Measurements from ENCODE around the gene JAK1. TPM values are rescaled to one million over a fixed set of nuclear protein-coding genes. Genes with fewer than 3 reads are reported as not detected.

JAK1 gene
- polyA plus RNA-seq, 3 donors = 29.5 to 79.6 (median 73.2) TPM

DNA sequence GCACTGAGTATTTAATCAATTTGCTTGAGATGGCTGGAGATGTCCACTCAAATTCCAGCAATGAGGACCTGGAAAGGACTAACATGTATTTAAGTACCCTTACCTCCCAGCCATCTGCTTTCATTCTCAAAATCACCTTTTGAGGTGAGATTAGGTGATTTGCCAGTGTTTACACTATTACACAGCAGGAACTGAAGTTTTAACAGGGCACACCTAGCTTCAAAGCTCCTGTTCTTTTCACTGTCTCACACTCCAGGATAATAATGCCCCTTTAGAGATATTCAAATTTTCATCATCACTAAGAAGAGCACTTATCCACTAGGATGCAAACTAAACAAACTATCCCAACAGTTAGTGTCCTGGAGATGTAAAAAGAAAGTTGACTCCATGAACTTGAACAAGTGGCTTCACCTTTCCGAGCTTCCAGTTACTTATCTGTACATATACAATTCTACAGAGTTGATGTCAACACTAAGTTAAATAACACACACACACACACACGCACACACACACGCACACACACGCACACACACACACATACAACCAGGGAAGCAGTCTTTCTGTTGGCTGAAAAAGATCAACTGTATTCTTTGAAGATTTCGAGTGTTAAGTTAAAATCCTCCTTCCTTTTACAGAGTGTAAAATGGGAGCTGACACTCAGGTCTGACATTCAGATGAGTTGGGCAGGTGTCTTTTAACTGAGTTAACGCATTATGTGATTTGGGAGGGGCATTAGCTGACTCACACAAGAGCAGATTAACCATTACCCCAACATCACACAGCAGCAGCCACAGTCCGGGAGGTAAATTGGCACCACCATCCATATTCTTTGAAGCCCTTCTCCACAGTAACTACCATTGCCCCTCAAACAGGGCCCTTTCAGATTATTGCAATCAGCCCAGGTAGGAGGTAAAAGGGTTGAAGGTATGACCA, 15.5 kb upstream of the JAK1 start:
- 30 to 96% (median 75%) methylated on average over 7 of the region's 7 CpGs for WGBS, 3 donors
- H3K27ac ChIP-seq (ENCODE audit: low read depth, low read length) = no peak overlapping the region

DNA sequence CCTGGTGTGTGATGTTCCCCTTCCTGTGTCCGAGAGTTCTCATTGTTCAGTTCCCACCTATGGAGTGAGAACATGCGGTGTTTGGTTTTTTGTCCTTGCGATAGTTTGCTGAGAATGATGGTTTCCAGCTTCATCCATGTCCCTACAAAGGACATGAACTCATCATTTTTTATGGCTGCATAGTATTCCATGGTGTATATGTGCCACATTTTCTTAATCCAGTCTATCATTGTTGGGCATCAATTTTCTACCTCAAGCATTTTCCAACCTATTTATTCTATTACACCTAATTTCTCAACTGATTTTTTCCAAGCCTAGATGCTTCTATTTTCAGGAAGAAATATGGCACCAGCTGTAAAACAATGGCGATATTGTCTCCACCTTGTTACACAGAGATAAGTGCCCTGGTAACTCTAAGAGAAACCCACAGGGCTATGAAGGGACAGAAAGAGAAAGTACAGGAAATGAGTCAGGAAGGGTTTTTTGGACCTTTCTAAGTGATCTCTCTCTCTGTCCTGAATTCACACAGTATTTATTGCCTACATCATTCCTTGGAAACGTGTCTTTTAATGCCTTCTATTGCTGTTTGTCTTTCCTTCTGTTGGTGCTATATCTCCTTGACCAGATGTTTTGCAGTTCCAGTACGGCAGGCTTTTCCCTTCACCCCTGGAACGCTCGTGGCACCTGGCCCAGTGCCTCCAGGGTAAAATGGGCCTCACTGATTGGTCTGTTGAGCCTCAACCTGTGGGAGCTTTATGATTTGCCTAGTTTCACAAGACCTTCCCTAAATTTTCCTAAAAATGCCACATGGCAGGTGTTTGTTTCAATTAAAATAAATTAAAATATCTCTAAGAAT, 14.6 kb upstream of the JAK1 start:
- 59 to 87% (median 86%) methylated on average over 8 of the region's 8 CpGs for WGBS, 3 donors
- H3K27ac ChIP-seq (ENCODE audit: low read depth, low read length) = no peak overlapping the region

GRCh38 chr1:64979358-64979757, 13.0 kb upstream of the JAK1 start:
- no peak overlapping the region for H3K27ac ChIP-seq (ENCODE audit: low read depth, low read length)

DNA sequence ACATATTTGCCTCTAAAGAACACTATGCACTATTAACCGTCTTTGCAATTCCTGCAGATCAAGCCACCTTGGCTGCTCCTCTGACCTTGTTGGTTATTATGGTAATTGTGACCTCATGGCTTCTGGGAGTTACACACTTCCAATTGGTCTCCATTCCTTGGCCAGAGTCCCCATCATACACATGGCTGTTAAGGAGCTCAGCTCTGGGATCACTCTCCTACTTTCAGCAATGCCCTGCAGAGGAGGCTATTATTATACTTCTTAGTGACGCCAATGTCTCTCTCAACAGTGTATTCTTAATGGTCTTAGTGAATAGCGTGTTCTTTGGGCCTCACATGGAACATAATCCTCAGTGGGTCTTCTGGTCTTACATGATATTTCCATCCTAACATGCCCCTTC, 10.0 kb upstream of the JAK1 start:
- 98 to 100% (median 98%) methylated on average over 3 of the region's 3 CpGs for WGBS, 3 donors
- H3K27ac ChIP-seq (ENCODE audit: low read depth, low read length) = no peak overlapping the region

- WGBS, 3 donors = 79 to 85% (median 83%) methylated on average over 5 of the region's 5 CpGs
- H3K27ac ChIP-seq (ENCODE audit: low read depth, low read length) = no peak overlapping the region
Observed at GRCh38 chr1:64975740-64976139, 9.4 kb upstream of the JAK1 start.

DNA sequence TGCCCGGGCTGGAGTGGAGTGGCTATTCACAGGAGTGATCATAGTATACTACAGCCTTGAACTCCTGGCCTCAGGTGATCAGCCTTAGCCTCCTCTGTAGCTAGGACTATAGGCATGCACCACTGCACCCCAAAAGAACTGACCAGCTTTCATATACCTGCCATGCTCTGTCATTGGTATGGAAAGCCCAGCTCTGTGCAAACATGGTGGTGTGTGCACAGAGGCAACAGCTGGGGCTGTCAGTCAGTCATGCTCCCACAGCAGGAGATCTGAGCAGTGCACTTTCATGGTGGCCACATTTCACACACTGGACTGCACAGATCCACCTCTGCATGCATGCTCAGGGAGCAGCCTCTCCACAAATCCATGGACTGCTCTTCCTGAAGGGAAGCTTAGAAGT, 8.8 kb upstream of the JAK1 start:
- H3K27ac ChIP-seq (ENCODE audit: low read depth, low read length) = no peak overlapping the region
- WGBS, 3 donors = 41 to 97% (median 87%) methylated on average over 1 of the region's 1 CpG

DNA sequence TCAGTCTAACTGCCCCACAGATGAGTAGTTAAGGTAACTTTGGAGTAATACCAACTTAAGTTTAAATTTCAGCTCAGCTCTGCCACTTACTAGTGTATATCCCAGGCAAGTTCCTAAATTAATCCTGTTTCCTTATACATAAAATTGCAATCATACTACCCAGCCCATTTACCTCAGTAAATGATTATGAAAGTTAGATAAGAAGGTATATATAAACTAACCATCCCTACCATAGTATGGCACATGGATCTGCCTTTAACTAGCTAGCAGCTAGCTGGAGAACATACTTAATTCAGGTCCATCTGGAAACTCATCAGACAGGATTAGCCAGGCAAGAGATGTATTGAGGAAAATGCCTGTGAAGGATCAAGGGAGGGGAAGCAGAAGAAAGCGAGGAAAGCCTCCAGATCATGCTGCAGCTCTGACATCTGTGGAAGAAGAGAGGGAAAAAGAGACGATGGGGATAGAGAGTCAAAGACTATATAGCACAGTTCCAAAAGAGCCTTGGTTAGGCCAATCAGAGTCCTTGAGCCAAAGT, 8.0 kb upstream of the JAK1 start:
- H3K27ac ChIP-seq (ENCODE audit: low read depth, low read length) = no peak overlapping the region
- 86 to 87% (median 86%) methylated on average over 2 of the region's 2 CpGs for WGBS, 3 donors

DNA sequence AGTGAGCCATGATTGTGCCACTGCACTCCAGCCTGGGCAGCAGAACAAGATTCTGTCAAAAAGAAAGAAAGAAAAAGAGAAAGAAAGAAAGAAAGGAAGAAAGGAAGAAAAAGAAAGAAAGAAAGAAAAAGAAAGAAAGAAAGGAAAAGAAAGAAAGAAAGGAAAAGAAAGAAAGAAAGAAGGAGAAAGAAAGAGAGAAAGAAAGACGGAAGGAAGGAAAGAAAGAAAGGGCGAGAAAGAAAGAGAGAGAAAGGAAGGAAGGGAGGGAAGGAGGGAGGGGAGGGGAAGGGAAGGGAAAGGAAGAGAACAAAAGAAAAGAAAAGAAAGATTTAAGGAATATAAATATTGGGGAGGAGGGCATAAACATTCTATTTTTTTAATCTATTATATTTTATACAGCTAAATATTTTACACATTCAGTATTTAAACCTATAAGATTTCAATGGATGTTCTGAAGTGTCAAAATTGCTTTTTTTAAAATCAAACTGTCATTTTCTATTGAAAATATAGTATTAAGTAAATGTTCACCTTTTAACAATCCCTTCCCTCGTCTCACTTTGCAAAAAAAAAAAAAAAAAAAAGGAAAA, 6.8 kb upstream of the JAK1 start:
- no peak overlapping the region for H3K27ac ChIP-seq (ENCODE audit: low read depth, low read length)
- 72 to 89% (median 86%) methylated on average over 3 of the region's 3 CpGs for WGBS, 3 donors

GRCh38 chr1:64969305-64970046, 3.1 kb upstream of the JAK1 start:
- no peak overlapping the region for H3K27ac ChIP-seq (ENCODE audit: low read depth, low read length)
- 68 to 83% (median 78%) methylated on average over 9 of the region's 9 CpGs for WGBS, 3 donors

DNA sequence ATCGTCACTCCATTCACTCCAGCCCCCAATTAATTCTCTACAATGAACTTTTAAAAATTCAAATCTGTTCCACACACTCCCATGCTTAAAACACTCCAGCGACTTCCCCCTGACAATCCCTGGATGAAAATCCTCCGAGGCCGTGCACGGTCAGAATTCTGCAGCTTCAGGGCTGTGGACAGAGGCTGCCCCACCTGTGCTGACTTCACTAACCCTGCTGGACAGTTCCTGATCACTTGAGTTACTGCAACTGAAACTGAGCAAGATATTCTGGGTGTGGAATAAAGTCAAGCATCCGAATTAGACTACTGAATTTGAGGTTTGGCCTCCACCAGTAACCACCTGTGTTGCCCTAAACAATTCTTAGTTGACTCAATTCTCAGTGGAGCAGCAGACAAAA, 1.0 kb upstream of the JAK1 start:
- 34 to 68% (median 60%) methylated on average over 6 of the region's 6 CpGs for WGBS, 3 donors
- no peak overlapping the region for H3K27ac ChIP-seq (ENCODE audit: low read depth, low read length)

GRCh38 chr1:64965366-64966157, 787 bp downstream of the JAK1 start:
- 0 to 1% (median 0%) methylated on average over 51 to 52 of the region's 52 CpGs for WGBS, 3 donors
- H3K27ac ChIP-seq (ENCODE audit: low read depth, low read length) = peak overlapping the region; percentile 93

- no peak overlapping the region for H3K27ac ChIP-seq (ENCODE audit: low read depth, low read length)
- 83 to 95% (median 93%) methylated on average over 5 of the region's 5 CpGs for WGBS, 3 donors
Observed at GRCh38 chr1:64963466-64963865, 2.9 kb downstream of the JAK1 start.

DNA sequence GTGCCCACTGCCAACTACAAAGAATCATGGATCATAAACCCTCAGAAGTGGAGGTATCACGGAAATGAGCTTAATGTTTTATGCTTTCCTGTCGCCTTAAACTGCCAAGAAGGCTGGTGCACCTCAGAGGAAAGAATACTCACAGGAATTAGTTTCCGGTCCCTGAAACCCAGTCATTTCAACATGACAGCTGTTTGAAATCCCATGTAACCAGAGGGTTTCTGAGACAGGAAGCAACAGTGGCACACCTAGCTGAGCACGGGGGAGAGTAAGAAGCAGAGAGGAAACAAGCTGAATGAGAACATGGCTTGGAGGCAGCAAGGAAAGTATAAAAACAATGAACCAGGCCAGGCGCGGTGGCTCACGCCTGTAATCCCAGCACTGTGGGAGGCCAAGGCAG, 3.9 kb downstream of the JAK1 start:
- no peak overlapping the region for H3K27ac ChIP-seq (ENCODE audit: low read depth, low read length)
- WGBS, 3 donors = 43 to 51% (median 49%) methylated on average over 7 of the region's 7 CpGs

DNA sequence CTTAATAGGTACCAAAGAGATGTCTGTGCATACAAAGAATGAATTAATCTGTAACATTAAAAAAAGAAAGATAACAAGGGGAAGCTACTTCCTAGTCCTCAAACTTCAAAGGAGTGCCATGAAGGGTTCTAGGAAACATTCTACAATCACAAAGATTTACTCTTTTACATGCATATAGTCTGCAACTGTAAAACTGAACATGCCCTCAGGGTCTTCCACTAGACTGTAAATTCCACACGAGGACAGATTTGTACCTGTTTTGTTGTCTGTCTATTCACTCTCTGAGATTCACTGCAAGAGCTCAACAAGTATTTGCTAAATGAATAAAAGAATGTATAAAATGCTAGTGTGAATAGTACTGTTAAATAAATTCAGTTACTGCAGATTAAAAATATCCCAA, 4.4 kb downstream of the JAK1 start:
- 41 to 76% (median 74%) methylated on average over 1 of the region's 1 CpG for WGBS, 3 donors
- H3K27ac ChIP-seq (ENCODE audit: low read depth, low read length) = no peak overlapping the region

DNA sequence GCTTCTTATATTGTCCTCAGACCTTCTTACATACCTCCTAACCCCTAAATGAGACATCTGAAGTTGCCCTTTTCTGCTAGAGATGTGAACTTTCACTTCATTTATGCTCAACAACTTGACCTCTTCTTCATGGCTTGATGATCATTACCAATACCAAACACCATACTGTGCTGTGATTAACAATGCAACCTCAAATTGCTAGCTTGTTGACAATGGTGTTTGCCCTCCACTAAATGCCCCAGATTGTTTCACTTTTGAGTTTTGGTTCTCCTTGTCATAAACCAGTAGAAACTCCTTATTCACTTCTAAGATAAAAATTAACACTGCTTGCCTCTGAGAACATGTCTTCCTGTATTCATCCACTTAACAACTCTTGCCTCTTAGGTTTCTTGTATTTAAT, 5.6 kb downstream of the JAK1 start:
- H3K27ac ChIP-seq (ENCODE audit: low read depth, low read length) = no peak overlapping the region

DNA sequence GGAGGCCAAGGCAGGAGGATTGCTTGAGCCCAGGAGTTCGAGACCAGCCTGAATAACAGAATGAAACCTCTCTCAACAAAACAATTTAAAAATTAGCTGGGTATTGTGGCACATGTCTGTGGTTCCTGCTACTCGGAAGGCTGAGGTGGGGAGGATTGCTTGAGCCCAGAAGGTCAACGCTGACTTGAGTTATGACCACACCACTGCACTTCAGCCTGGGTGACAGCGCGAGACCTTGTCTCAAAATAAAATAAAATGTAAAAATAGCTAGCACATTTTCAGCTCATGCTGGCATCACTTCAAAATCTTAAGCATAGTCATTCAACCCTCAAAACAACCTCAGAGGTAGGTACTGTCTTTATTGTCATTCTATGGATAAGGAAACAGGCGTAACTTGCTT, 6.4 kb downstream of the JAK1 start:
- WGBS, 3 donors = 75 to 86% (median 81%) methylated on average over 6 of the region's 6 CpGs
- H3K27ac ChIP-seq (ENCODE audit: low read depth, low read length) = no peak overlapping the region

DNA sequence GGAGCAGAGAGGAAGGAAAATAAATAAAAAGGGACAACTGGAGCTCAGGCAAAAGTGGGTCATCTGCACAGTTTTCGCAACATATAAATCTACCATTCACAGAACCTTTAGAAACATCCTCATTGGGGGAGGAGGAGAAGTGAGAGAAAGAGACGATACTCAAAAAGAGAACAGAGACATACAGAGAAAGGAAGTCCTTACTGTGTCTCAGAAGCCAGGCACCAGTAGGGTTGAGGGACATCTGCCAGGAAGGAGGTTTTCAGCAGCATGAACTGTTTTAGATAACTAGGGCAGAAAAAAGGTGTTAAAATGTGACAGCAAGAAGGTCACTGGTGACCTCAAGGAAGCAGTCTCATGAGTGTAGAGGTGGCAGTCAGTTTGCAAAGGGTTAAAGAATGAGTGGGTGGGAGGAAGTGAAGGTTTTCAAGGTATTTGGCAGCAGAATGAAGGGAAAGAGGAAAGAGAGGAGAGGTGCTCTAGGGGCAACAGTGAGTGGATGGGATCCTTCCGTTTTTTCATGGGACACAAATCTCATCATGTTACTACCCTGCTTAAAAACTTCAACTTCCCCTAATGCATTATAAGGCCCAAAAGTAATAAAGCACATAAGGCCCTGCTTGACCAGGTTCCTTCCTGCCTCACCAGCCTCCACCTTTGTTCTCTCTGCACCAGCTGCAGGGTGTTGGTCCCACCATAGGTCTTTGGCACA, 9.5 kb downstream of the JAK1 start:
- no peak overlapping the region for H3K27ac ChIP-seq (ENCODE audit: low read depth, low read length)
- 43 to 77% (median 49%) methylated on average over 3 of the region's 3 CpGs for WGBS, 3 donors

Data from adipose tissue (tissue), 3 donors.